KOPT-K1 (cell line): ENCODE results near the gene PRF1.

Experiments
- H3K27ac ChIP-seq: fragments of 200-600 bp; sonication (generic); 2 replicates; pipeline ENCODE4 v1.5.1; 2016; ENCODE audit warnings: antibody characterized with exemption, mild to moderate bottlenecking, low read depth, low read length; ENCODE audit not compliant: poor library complexity, severe bottlenecking
- H3K36me3 ChIP-seq: fragments of 200-600 bp; sonication (generic); 2 replicates; pipeline ENCODE4 v1.5.1; 2017; ENCODE audit warnings: antibody characterized with exemption, mild to moderate bottlenecking, low read length, moderate library complexity; ENCODE audit not compliant: insufficient read depth
- H3K9me3 ChIP-seq: fragments of 200-600 bp; sonication (generic); 2 replicates; pipeline ENCODE4 v1.5.1; 2017; ENCODE audit warnings: antibody characterized with exemption, low read length, mild to moderate bottlenecking; ENCODE audit not compliant: insufficient read depth, poor library complexity, severe bottlenecking

Gene PRF1

GRCh38 chr10:70567603-70568002, 34.9 kb downstream of the PRF1 start:
- no peak overlapping the region for H3K27ac ChIP-seq
- no peaks in the 10 kb centered on the region for H3K36me3 ChIP-seq
- H3K9me3 ChIP-seq: no peaks in the 10 kb centered on the region

- Histone ChIP-seq H3K36me3 (no peaks in the 10 kb centered on the region), H3K9me3 (no peaks in the 10 kb centered on the region), H3K27ac (no peak overlapping the region)
Measured at GRCh38 chr10:70566515-70567290, 35.8 kb downstream of the PRF1 start.

DNA sequence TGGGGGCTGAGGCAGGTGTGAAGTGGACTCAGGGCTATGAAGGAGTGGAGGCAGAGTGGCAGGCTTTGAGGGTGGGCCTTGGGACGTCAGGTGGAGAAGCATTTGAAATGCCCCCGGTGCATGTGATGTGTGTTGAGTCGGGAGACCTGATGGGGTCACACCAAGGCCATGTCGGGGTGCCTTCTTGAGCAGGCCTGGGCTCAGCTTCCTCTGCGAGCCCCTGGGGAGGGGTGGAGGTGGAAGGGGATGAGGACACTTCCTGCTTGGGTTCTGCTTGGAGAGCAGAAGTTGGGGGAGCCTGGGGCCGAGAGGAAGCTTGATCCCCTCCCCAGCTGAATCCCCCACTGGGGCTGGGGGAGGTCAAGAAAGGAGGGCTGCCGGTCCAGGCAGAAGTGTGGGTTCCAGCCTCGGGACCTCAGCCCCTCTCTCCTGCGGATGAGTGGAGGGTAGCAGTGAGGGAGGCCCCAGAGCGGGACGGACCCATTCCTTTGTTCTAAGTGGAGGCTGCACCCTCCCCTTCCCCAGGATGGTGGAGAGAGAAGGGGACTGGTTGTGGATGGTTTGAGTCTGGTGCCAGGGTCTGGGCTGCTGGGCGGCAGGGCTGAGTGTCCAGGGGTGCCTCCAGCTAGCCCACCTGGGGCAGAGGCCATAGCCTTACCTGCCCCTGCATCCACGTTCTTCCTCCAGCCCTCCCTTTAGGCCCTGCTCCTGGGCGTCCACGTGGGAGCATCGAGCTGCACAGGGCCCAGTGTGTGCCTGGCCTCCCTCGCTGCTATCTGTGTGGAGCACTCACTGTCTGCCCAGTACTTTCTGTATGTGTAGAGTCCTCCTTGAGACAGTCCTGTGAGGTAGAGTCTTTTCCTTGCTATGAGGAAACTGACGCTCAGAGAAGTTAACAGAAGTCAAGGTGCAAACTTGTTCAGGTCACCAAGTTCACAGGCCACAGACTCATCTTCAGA, 36.7 kb downstream of the PRF1 start:
- no peaks in the 10 kb centered on the region for H3K9me3 ChIP-seq
- no peak overlapping the region for H3K27ac ChIP-seq
- H3K36me3 ChIP-seq: no peaks in the 10 kb centered on the region

GRCh38 chr10:70564901-70565351, 37.6 kb downstream of the PRF1 start:
- H3K9me3 ChIP-seq: no peaks in the 10 kb centered on the region
- H3K27ac ChIP-seq: no peak overlapping the region
- no peaks in the 10 kb centered on the region for H3K36me3 ChIP-seq

GRCh38 chr10:70564113-70564725, 38.3 kb downstream of the PRF1 start:
- H3K27ac ChIP-seq: no peak overlapping the region
- H3K9me3 ChIP-seq: no peaks in the 10 kb centered on the region
- no peaks in the 10 kb centered on the region for H3K36me3 ChIP-seq

DNA sequence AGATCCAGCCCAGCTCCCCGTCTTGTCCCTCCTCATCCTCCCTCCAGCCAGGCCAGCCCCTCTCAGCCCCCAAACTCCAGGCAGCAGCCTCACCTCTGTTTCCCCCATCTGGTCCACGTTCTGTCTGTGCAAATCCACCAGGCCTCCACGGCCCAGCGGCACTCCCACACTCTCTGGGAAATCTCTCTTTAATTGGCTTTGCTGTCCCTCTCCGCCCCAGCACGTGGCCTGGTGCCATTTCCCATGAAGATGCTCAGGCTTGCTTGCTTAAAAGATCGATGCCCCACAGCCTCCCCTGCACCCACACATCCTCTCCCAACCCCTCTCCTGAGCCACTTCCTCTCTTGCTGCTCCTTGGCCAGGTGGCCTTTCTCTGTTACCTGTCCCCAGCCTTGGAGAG, 39.3 kb downstream of the PRF1 start:
- Histone ChIP-seq H3K9me3 (no peaks in the 10 kb centered on the region), H3K27ac (no peak overlapping the region), H3K36me3 (no peaks in the 10 kb centered on the region)

DNA sequence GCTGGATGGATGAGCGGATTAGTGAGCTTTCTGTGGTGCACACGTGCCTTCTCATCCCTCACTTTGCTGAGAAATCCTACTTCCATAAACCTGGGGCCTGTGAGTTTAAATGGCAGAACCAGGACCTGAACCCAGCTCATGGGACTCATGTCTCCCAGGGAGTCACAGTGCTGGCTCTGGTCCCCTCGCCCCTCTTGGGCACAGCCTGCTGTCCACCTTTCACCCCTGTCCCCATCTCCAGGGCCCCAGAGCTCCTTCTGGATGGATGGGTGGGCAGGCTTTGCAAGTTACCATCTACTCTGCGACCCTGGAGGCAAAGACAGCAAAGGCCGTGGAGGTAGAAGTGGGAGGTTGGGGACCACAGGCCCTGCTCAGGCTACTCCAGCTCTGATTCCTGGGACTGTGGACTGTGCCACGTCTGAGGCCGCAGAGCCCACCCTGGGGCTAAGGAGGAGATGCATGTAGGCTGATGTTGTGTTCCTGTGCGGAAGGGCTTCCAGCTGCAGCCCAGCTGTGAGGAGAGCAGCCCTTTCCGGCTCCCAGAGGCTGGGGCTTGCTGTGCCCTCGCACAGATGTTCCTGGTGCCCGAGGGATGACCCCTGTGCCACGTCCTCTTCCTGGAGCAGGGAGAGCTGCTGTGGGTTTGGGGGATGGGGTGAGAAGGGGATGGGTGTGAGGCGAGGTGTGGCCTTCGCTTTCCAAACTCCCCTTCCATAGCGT, 40.3 kb downstream of the PRF1 start:
- Histone ChIP-seq H3K36me3 (no peaks in the 10 kb centered on the region), H3K9me3 (no peaks in the 10 kb centered on the region), H3K27ac (no peak overlapping the region)

DNA sequence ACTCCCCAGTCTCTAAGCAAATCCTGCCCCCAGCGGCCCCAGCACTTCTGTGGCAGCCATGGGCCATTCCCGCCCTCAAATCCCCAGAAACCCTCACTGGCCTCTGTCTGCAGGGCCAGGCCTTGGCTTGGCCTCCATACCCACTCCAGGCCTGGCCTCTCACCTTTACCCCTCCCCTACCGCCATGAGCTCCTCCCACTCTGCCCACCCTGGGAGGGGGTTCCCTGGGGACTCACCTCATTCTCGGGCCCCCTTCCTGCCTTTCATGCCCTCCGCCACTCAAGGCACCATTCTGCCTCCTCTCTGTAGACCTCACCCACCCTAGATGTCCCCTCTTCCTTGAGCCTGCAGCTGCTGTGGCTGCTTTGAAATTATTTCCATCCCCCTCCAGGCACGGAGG, 41.0 kb downstream of the PRF1 start:
- H3K36me3 ChIP-seq: no peaks in the 10 kb centered on the region
- H3K27ac ChIP-seq: no peak overlapping the region
- no peaks in the 10 kb centered on the region for H3K9me3 ChIP-seq

DNA sequence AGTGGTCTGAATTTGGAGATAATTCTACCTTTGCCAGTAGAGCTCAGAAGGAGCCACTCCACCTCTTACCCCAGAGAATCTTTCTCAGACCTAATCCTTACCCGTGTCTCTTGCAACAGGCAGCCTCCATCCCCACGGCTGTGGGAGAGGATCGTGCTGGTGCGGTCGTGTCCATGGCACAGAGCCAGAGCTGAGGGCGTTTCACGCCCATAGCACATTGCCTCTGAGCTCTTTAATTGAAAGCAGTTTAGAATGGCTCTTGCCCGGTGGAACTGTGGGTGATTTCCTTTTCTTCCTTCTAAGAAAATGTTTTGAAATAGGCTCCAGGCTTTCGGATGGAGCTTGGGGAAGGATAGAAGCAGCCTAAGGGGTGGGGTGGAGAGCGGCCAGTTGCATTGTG, 41.5 kb downstream of the PRF1 start:
- H3K36me3 ChIP-seq: no peaks in the 10 kb centered on the region
- no peak overlapping the region for H3K27ac ChIP-seq
- no peaks in the 10 kb centered on the region for H3K9me3 ChIP-seq

GRCh38 chr10:70560511-70560941, 42.0 kb downstream of the PRF1 start:
- H3K36me3 ChIP-seq: no peaks in the 10 kb centered on the region
- no peak overlapping the region for H3K27ac ChIP-seq
- no peaks in the 10 kb centered on the region for H3K9me3 ChIP-seq

GRCh38 chr10:70559861-70560260, 42.7 kb downstream of the PRF1 start:
- H3K27ac ChIP-seq: no peak overlapping the region

DNA sequence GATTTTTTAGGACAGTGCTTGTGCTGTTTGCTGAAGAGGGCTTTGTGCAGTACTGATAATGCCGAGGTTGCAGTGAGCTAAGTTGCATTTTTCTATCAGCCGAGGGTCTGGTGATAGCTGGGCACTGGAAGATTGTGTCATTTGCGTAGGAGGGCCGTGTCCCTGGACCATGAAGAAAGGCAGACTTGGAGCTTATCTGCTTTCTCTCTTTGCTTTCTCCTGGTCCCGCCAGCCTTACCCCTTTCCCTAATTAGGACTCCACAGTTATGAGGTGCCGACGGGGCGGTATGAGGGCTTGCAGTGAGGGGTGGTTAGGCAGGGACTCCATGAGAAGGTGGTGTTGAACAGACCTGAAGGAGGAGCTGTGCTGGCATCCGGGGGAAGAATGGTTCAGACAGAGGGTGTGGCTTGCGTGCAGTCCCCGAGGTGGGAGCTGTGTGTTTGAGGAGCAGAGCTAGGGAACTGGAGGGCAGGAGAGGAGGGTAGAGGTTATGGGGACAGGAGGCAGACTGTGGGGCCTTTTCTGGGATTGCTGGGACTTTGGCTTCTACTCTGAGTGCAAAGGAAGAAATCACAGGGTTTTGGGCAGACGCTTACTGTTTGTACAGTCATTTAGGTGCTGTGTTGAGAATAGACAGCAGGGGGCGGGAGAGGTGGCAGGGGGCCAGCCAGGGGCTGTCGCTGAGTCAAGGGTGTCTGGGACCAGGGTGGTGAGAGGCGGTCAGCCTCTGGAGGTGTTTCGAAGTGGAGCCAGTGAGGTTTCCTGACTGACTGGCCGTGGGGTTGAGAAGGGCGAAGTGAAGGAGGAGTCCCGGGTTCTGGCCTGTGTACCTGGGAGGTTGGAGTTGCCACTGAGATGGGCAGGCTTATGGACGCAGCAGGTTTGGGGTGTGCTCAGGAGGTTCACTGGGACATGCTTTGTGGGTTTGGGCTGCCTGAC, 43.4 kb downstream of the PRF1 start:
- Histone ChIP-seq H3K36me3 (no peaks in the 10 kb centered on the region), H3K27ac (no peak overlapping the region), H3K9me3 (no peaks in the 10 kb centered on the region)

More at GRCh38 chr10:70559861-70560260, 42.7 kb downstream of the PRF1 start:
- H3K9me3 ChIP-seq: no peaks in the 10 kb centered on the region
- H3K36me3 ChIP-seq: no peaks in the 10 kb centered on the region

DNA sequence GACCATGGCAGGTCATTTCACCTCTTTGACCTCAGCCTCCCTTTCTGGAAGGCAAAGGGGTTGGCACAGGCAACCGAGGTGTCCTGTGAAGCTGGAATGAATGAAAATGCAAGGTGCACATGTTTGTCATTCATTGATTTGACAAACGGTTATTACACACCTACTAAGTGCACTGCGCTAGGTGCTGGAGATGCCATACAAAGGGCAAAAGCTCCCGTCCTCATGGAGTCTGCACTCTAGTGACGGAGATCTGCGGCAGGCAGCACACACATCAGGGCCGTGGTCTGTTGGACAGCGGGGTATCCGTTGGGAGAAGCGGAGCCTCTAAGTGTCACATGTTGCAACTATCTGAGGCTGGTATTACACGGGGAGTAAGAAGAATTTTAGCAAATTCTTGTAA, 44.2 kb downstream of the PRF1 start:
- Histone ChIP-seq H3K27ac (no peak overlapping the region), H3K36me3 (no peaks in the 10 kb centered on the region), H3K9me3 (no peaks in the 10 kb centered on the region)

- Histone ChIP-seq H3K36me3 (no peaks in the 10 kb centered on the region), H3K9me3 (no peaks in the 10 kb centered on the region), H3K27ac (no peak overlapping the region)
Measured at GRCh38 chr10:70557876-70558275, 44.7 kb downstream of the PRF1 start.
